Frontal cortex (tissue), 4 donors: ENCODE measurements around the gene ATP2C2. TPM values are rescaled to one million over a fixed set of nuclear protein-coding genes. Genes with fewer than 3 reads are reported as not detected.
"Not testable (repeated sequence)": the region's sequence is repeated elsewhere in the genome, so short reads cannot be mapped to it uniquely, and the experiment has no call there.

Experiments used
- DNase-seq, 2 donors: peaks; one replicate each; pipeline ENCODE4 v3.0.0; 2012; ENCODE audit warnings: low spot score in 2 of 2
- FAIRE-seq: peaks from 2 replicates; lab custom pipeline; 2012; peaks lifted over from hg19 to GRCh38; lab: Jason Lieb, UNC
- total RNA-seq: library from RNA; depleted of rRNA; stranded (reverse); fragments of >200 nt; gene quantifications from one replicate; pipeline ENCODE4 v1.2.3, GENCODE V29; 2014
- donor health status: control.
- donor health status: control.
- donor health status: control.

The ATP2C2 gene
- total RNA-seq, 1 donor from 2014 or later = 6.1 TPM

GRCh38 chr16:84443166-84443802, 74.9 kb downstream of the ATP2C2 start:
- no peak for DNase-seq
- no peak for FAIRE-seq

DNA sequence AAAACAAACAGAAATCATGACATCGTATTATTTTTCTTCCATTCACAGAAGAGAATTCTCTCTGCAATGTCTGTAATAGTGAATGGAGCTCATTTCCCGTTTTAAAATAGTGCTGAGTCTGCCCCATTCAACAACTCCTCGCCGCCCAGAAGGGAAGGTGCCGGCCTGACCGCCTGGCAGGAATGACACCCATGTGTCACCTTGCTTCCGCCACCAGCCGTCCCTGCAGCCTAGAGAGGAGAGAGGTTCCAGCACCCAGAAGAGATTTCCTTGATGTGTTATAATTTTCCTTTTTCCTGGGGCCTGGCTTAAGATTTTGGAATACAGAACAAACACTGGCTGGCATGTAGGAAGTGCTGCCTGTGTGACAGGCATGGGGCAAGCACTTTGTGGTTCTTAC, 76.1 kb downstream of the ATP2C2 start:
- no peak for FAIRE-seq

GRCh38 chr16:84446084-84446483, 77.7 kb downstream of the ATP2C2 start:
- DNase-seq (no peak), FAIRE-seq (no peak)

More for the DNA sequence above, 76.1 kb downstream of the ATP2C2 start:
- DNase-seq = no peak

GRCh38 chr16:84446596-84447392, 78.5 kb downstream of the ATP2C2 start:
- FAIRE-seq (no peak), DNase-seq (no peak)

DNA sequence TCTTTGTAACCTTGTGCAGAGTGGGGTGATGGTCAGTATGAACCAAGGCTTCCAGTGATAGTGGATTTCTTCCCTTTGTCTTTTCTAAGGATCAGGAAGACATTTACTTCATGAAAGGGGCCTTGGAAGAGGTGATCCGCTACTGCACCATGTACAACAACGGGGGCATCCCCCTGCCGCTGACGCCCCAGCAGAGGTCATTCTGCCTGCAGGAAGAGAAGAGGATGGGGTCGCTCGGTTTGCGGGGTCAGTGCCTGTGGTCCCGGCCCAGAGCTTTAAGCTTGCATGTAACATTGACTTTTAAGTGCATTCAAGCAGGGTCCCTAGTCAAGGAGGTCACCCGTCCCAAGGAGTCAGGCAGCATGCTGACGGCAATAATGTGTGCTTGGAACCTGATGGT, 80.1 kb downstream of the ATP2C2 start:
- FAIRE-seq (no peak), DNase-seq (no peak)

- DNase-seq = no peak
- no peak for FAIRE-seq
These were observed 81.1 kb downstream of the ATP2C2 start for GRCh38 chr16:84449156-84450140.

DNA sequence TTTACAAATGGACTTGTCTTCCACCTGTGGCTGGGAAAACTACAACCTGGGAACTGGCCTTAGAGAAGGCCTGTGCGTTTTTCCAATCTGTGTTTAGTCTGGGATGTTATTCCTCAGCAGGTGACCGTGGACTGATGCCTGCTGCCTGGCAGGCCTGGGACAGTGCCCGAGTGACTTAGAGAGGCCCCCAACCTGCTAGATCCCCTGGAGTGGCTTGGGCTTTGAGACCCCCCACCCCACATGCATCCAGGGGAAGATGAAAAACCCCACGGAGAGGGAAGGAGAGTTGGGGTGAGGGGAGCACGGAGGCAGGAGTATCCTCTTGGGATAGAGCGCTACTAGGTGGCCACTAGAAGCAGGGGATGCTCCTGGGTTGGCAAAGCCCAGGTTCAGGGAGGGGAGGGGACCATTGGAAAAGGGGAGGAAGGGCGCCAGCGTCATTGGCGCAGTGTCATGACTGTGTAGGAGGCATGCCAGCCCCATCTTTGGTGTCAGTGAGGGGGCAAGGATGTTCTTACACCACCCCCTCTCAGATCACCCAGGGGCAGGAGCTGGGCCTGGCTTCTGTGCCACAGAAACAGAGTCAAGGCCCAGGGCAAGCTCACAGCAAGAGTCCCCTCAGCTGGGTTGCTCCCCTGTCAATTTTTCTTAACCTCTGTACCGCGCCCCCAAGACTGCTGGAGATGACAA, 82.0 kb downstream of the ATP2C2 start:
- FAIRE-seq (no peak), DNase-seq (no peak)

DNA sequence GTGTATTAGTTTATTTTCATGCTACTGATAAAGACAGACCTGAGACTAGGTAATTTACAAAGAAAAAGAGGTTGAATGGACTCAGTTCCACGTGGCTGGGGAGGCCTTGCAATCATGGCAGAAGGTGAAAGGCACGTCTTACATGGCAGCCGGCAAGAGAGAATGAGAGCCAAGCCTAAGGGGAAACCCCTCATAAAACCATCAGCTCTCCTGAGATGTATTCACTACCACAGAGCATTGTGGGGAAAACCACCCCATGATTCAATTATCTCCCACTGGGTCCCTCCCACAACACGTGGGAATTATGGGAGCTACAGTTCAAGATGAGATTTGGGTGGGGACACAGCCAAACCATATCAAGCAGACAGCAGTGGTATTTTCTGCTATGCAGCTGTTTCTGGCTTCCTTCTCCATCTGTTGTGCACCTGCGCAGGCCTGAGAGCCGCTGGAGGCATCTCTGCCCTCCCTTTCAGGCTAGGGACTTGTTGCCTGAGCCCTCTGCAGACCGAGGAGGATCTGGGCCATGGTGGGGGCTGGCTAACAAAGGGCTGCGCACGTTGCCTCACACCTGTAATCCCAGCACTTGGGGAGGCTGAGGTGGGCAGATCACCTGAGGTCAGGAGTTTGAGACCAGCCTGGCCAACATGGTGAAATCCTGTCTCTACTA, 82.8 kb downstream of the ATP2C2 start:
- FAIRE-seq, DNase-seq: not testable (repeated sequence)

DNA sequence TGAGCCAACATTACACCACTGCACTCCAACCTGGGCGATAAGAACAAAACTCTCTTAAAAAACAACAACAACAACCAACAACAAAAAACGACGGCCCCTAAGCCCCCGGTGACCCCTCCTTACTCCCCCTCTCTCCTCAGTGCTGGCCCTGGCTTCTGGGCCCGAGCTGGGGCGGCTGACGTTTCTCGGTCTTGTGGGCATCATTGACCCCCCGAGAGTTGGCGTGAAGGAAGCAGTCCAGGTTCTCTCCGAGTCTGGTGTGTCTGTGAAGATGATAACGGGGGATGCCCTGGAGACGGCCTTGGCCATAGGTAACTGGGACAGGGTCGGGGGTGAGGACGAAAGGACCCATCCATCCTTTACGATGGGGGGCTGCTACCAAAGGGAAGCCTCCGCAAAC, 83.4 kb downstream of the ATP2C2 start:
- DNase-seq (no peak), FAIRE-seq (no peak)

- no peak for FAIRE-seq
- no peak for DNase-seq
These were observed 84.9 kb downstream of the ATP2C2 start for GRCh38 chr16:84453061-84453752.

DNA sequence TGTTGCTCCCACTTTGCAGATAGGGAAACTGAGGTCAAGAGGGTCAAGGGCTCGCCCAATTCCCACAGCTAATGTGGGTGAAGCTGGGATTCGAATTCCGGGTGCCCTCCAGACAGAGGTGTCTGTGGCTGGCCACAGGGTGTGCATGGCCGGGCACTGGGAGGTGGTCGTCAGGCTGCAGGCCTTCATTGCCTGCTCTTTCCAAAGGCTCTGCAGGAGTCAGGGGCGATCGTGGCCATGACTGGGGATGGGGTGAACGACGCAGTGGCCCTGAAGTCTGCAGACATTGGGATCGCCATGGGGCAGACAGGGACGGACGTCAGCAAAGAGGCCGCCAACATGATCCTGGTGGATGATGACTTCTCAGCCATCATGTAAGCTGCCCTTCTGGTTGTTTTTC, 86.3 kb downstream of the ATP2C2 start:
- FAIRE-seq (no peak), DNase-seq (no peak)

- DNase-seq (no peak), FAIRE-seq (no peak)
These were observed 86.7 kb downstream of the ATP2C2 start for GRCh38 chr16:84455031-84455430.

DNA sequence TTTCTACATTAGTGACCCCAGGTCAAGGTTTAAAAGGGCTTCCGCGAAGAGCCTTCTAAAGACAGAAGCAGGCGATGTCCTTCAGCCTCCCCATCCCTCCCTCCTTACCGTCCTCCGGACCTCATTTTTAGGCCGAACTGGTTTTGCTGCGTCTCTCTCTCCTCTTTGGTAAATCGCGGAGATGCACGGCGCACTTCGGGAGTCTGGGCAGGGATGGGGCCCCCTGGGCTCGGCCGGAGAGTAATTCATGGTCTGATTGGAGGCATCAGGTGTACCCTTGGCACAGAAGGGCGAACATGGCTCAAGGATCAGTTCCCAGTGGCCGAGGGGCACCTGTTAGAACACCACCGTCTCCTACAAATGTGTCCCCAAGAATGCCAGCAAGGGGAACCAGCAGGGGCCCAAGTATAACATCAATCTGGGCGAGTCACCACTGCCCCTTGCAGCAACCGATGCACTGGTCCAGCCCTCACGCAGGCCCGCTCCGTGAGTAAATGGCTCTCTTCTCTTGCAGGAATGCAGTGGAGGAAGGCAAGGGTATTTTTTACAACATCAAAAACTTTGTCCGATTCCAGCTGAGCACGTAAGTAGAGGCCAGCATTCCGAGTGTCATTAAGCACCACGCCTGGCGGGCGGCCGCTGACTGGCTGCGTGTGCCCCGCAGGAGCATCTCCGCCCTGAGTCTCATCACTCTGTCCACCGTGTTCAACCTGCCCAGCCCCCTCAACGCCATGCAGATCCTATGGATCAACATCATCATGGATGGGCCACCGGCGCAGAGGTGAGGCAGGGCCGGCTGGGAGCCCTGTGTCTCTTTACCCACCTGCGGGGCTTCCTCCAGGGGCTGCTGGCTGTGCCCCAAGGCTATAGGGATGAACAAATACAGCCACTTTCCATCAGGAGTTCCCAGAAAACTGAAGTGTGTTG, 90.5 kb downstream of the ATP2C2 start:
- DNase-seq = no peak
- FAIRE-seq = no peak

DNA sequence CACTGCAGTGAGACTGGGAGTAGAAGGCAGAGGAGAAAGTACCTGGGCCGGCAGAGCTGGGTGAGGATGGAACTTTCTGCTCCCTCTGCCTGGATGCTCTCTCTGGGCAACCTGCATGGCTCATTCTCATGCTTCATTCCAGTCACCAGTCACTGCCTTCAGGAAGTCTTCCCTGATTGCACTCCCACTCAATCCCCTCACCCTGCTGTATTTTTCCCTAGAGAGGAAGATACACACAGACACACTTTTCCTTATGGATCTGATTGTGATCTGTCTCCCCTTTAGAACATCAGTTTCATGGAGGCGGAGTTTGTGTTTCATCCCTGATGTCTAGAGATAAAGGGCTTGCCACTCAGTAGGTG, 91.2 kb downstream of the ATP2C2 start:
- FAIRE-seq (no peak), DNase-seq (no peak)

DNA sequence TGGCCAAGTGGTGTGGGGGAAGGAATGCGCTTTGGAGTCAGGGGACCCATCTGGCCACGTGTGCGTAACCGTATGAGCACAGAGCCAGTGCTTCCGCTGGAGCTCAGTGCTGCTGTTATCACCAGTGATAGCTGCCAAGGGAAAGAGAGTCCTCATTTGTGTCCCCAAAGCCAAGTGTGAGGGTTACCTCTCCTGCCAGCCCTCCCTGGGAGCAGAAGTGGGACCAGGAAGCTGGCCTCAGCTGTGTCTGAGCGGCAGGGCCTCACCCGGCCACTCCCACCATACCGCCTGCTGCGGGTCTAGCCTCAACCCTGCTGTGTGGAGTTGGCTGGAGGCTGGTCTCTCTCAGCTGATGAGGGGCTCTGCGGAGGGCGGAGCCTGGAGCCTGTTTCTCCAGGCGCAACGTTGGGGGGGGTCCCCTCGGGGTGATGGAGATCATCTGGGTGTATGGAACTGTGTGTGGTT, 91.6 kb downstream of the ATP2C2 start:
- no peak for FAIRE-seq
- DNase-seq = no peak

DNA sequence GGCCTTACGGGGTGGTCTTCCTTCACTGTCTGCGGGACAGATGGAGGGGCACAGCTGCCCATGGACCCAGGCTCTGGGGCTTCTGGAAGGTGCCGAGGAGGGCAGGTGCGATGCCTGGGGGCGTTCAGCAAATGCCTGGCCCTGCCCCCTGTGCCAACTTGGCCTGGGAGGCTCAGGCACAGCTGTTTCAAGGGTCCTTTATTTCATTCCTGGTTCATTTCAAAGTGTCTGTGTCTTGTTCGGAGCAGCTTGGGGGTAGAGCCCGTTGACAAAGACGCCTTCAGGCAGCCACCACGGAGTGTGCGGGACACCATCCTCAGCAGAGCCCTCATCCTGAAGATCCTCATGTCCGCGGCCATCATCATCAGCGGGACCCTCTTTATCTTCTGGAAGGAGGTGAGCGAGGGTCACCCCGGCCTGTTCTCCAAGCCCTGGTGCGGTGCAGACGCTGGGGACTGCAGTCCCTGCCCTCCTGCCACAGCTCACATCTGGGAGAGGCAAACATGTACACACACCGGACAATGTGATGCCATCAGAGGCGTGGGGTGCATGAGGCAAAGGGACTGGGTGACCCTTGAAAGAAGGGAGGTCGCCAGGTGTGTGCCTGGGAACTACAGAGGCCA, 92.2 kb downstream of the ATP2C2 start:
- no peak for DNase-seq
- FAIRE-seq = no peak

GRCh38 chr16:84461029-84461412, 92.7 kb downstream of the ATP2C2 start:
- FAIRE-seq (no peak), DNase-seq (no peak)
